Gastrocnemius medialis (tissue), 4 donors: ENCODE measurements around the gene ZNF497. TPM values are rescaled to one million over a fixed set of nuclear protein-coding genes. Genes with fewer than 3 reads are reported as not detected.

Source experiments
- ATAC-seq, 2 donors: fragments of 150-250 bp; one replicate each; pipeline ENCODE4 v1.9.1; 2016
- DNase-seq, 2 donors: peaks; one replicate each; pipeline ENCODE4 v3.0.0-alpha.2; 2019
- H3K27ac ChIP-seq, 4 donors: fragments of 200-600 bp; sonication (generic); 1 replicate in 1 of 4; 2 replicates in 3 of 4; pipeline ENCODE4 v1.5.1; 2016 to 2018; ENCODE audit warnings: mild to moderate bottlenecking in 2 of 4, moderate library complexity in 1 of 4
- H3K27me3 ChIP-seq, 3 donors: fragments of 200-600 bp; sonication (generic) in 2 of 3; 1 replicate in 1 of 3; 2 replicates in 2 of 3; pipeline versions ENCODE4 v1.5.1 to v1.6.0; 2016 to 2019; ENCODE audit warnings: mild to moderate bottlenecking in 1 of 3, moderate library complexity in 1 of 3
- H3K36me3 ChIP-seq, 2 donors: fragments of 200-600 bp; sonication (generic) in 1 of 2; one replicate each; pipeline ENCODE4 v1.5.1; 2017 to 2018
- H3K4me1 ChIP-seq, 2 donors: fragments of 200-600 bp; sonication (generic) in 1 of 2; one replicate each; pipeline ENCODE4 v1.5.1; 2016 to 2017; ENCODE audit warnings: mild to moderate bottlenecking in 2 of 2
- H3K4me3 ChIP-seq, 4 donors: fragments of 200-600 bp; sonication (generic) in 3 of 4; 1 replicate in 1 of 4; 2 replicates in 3 of 4; pipeline ENCODE4 v1.5.1; 2016 to 2019; ENCODE audit warnings: mild to moderate bottlenecking in 2 of 4
- H3K9me3 ChIP-seq, 3 donors: fragments of 200-600 bp; sonication (generic) in 2 of 3; 1 replicate in 1 of 3; 2 replicates in 2 of 3; pipeline ENCODE4 v1.5.1; 2016 to 2019
- CTCF ChIP-seq, 5 experiments: fragments of 450-650 bp in 3 of 5; fragments of 200-600 bp in 2 of 5; sonication (generic) in 2 of 5; IDR thresholded peaks in 4 of 5; conservative IDR thresholded peaks in 1 of 5; 1 replicate in 4 of 5; 2 replicates in 1 of 5; pipeline ENCODE4 v1.5.1; 2016 to 2019; ENCODE audit warnings: antibody characterized with exemption in 5 of 5, mild to moderate bottlenecking in 3 of 5, moderate library complexity in 3 of 5
- POLR2A ChIP-seq, 2 donors: fragments of 450-650 bp; IDR thresholded peaks; one replicate each; pipeline ENCODE4 v1.6.1; 2017; ENCODE audit warnings: antibody characterized with exemption in 2 of 2, mild to moderate bottlenecking in 2 of 2, moderate library complexity in 2 of 2
- in situ Hi-C, 4 donors: fragments of 200-750 bp; cut with MboI; loops; one replicate each; pipeline versions ENCODE4 v1.15.0 to v1.8.0; 2017; ENCODE audit warnings: low sequenced_read_pairs in 4 of 4
- intact Hi-C: fragments of 100-400 bp; cut with DNase I; formaldehyde crosslinking; loops from one replicate; pipeline ENCODE4 v1.15.1; 2023; ENCODE audit warnings: low total_unique reads
- total RNA-seq, 4 donors: library from RNA; depleted of rRNA; stranded (reverse); fragments of >200 nt; gene quantifications; one replicate each; pipeline versions ENCODE4 v1.1.0 to v1.2.3, GENCODE V29; 2016

Gene ZNF497
- total RNA-seq, 4 donors from 2014 or later = 0.07 to 0.87 (median 0.36) TPM; not detected in 1

- intact Hi-C loops = loop anchor here (5.0 kb wide), 1 partner anchor 201 kb away; the partner anchor contains the start of gene ZNF274
- H3K27me3 ChIP-seq = no peaks in the 10 kb centered on the region
Measured at GRCh38 chr19:58382997-58383603, 20.5 kb upstream of the ZNF497 start.

GRCh38 chr19:58381460-58382212 is 19.1 kb upstream of the ZNF497 start:
- peak overlapping the region; percentile 78 to 99 (median 94) for H3K27ac ChIP-seq
- H3K27me3 ChIP-seq = no peaks in the 10 kb centered on the region
- peak overlapping the region; percentile 70 to 95 (median 81) for H3K4me3 ChIP-seq
- H3K9me3 ChIP-seq = no peaks in the 10 kb centered on the region
- H3K36me3 ChIP-seq = no peaks in the 10 kb centered on the region
- in situ Hi-C loops (no loop called here), intact Hi-C loops (loop anchor here (1.0 to 5.0 kb wide), 3 partner anchors 19 to 199 kb away; partner anchors contain the start of genes ZNF274 and ZNF497)
- ATAC-seq (no peak), DNase-seq (no peak)
- peaks cover 34 to 40% of the 10 kb centered on the region in 2 donors for H3K4me1 ChIP-seq
- TF ChIP-seq CTCF (IDR thresholded peaks at IDR 0.05 in 4 of 5, conservative IDR thresholded peaks at IDR 0.05 in 1 of 5) = no peak

More at GRCh38 chr19:58382997-58383603, 20.5 kb upstream of the ZNF497 start:
- DNase-seq (no peak), ATAC-seq (no peak)
- Histone ChIP-seq H3K9me3 (no peaks in the 10 kb centered on the region), H3K27ac (no peak overlapping the region), H3K4me3 (no peak overlapping the region), H3K4me1 (peaks cover 40 to 48% of the 10 kb centered on the region in 2 donors), H3K36me3 (peaks cover 0 to 2% of the 10 kb centered on the region in 2 donors)
- in situ Hi-C loops = no loop called here
- TF ChIP-seq POLR2A (IDR thresholded peaks at IDR 0.05) = no peak
- no peak for TF ChIP-seq CTCF (IDR thresholded peaks at IDR 0.05 in 4 of 5, conservative IDR thresholded peaks at IDR 0.05 in 1 of 5)

- no peaks in the 10 kb centered on the region for H3K27me3 ChIP-seq
- ATAC-seq = peak; percentile 96 to 97
- H3K27ac ChIP-seq = peak within 1 kb of the TSS; percentile 78 to 99 (median 94)
- intact Hi-C loops (loop anchor here (1.0 to 5.0 kb wide), 6 partner anchors 19 to 199 kb away; partner anchors contain the start of genes ERVK3-1, ZBTB45, ZNF274 and ZNF497), in situ Hi-C loops (no loop called here)
- H3K36me3 ChIP-seq = no peaks in the 10 kb centered on the region
- peak; percentile 82 to 84 for TF ChIP-seq POLR2A (IDR thresholded peaks at IDR 0.05)
- TF ChIP-seq CTCF (IDR thresholded peaks at IDR 0.05 in 4 of 5, conservative IDR thresholded peaks at IDR 0.05 in 1 of 5) = peak in 1 of 5 experiments; percentile 19
- H3K4me3 ChIP-seq = peak within 1 kb of the TSS; percentile 70 to 95 (median 81)
- H3K9me3 ChIP-seq = no peaks in the 10 kb centered on the region
- H3K4me1 ChIP-seq = peaks cover 30 to 35% of the 10 kb centered on the region in 2 donors
- peak; percentile 97 to 100 for DNase-seq
Measured at GRCh38 chr19:58380662-58381459, 18.3 kb upstream of the ZNF497 start, which contains the start of gene ZNF837. TSS of gene ZNF837 (minus strand) at chr19:58381030. CDS start at chr19:58369332, 11,698 bp downstream.

GRCh38 chr19:58380037-58380661 is 17.6 kb upstream of the ZNF497 start:
- Histone ChIP-seq H3K36me3 (no peaks in the 10 kb centered on the region), H3K4me1 (peaks cover 23 to 28% of the 10 kb centered on the region in 2 donors), H3K27ac (peak overlapping the region; percentile 78 to 99 (median 94)), H3K9me3 (no peaks in the 10 kb centered on the region), H3K27me3 (no peaks in the 10 kb centered on the region), H3K4me3 (peak overlapping the region; percentile 70 to 95 (median 81))
- in situ Hi-C loops (no loop called here), intact Hi-C loops (loop anchor here (1.0 to 5.0 kb wide), 4 partner anchors 53 to 198 kb away; partner anchors contain the start of genes ERVK3-1, ZBTB45 and ZNF274)
- TF ChIP-seq CTCF (IDR thresholded peaks at IDR 0.05 in 4 of 5, conservative IDR thresholded peaks at IDR 0.05 in 1 of 5) = no peak
- no peak for TF ChIP-seq POLR2A (IDR thresholded peaks at IDR 0.05)
- ATAC-seq (peak in 1 of 2 donors; percentile 4), DNase-seq (no peak)
